Astrocyte of the spinal cord (primary cell): Measurements from ENCODE around the gene MVB12B.

Experiments
- DNase-seq: peaks from one replicate; pipeline ENCODE4 v3.0.0; 2011; ENCODE audit warnings: low read depth, low spot score
- H3K4me3 ChIP-seq: 2 replicates; pipeline ENCODE4 v1.5.1; 2011; ENCODE audit warnings: low read depth, mild to moderate bottlenecking, low read length, moderate library complexity
- in situ Hi-C: cut with HindIII; loops from 2 replicates; pipeline ENCODE4 v1.10.0; 2017; ENCODE audit warnings: low sequenced_read_pairs
- TF ChIP-seq, protein P1 (sequence below): IDR thresholded peaks from 2 replicates; pipeline ENCODE4 v1.5.1; 2012; ENCODE audit warnings: low read depth, mild to moderate bottlenecking, low read length, inconsistent platforms

Gene MVB12B

DNA sequence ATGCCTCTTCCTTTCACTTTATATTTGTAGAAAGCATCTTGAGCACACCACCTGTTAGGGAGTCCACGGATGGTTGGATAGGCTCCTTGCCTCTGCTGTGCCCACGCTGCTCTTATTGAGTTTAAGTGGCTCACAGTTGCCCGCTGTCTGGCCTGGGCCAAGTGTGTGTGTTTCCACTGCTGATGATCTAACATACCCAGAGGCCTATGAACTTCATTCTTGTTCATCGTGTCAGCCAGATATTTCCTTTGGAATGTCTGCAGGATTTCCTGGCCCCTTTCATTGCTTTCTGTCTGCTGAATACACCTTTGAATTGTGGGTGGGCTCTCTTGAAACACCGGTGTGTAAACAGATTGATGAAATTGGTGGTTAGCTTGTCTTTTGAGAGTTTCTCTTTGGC, 46.6 kb downstream of the MVB12B start:
- TF ChIP-seq, protein P1, sequence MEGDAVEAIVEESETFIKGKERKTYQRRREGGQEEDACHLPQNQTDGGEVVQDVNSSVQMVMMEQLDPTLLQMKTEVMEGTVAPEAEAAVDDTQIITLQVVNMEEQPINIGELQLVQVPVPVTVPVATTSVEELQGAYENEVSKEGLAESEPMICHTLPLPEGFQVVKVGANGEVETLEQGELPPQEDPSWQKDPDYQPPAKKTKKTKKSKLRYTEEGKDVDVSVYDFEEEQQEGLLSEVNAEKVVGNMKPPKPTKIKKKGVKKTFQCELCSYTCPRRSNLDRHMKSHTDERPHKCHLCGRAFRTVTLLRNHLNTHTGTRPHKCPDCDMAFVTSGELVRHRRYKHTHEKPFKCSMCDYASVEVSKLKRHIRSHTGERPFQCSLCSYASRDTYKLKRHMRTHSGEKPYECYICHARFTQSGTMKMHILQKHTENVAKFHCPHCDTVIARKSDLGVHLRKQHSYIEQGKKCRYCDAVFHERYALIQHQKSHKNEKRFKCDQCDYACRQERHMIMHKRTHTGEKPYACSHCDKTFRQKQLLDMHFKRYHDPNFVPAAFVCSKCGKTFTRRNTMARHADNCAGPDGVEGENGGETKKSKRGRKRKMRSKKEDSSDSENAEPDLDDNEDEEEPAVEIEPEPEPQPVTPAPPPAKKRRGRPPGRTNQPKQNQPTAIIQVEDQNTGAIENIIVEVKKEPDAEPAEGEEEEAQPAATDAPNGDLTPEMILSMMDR, result no peak
- in situ Hi-C loops, result no loop called here
- H3K4me3 ChIP-seq, result no peak overlapping the region
- peak; percentile 60 for DNase-seq

DNA sequence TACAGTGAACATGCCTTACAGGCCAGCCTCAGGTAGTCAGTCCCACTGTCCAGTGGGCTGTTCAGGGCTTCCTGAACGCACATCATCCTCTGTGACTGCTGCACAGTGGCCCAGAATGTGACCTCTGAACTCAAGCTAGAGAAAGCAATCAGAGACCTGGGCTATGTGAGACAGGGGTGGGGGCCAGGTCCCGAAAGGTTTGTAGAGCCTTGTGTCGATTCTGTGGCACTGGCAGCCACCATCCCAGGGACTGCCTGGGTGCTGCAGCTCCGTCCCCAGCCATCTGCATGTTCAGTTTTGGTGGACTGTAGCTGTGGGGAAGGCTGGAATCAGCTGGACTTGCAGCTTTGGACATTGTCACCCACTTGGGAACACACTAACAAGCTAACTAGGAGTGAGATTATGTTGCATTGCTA, 47.7 kb downstream of the MVB12B start:
- DNase-seq, result no peak
- in situ Hi-C loops, result no loop called here

DNA sequence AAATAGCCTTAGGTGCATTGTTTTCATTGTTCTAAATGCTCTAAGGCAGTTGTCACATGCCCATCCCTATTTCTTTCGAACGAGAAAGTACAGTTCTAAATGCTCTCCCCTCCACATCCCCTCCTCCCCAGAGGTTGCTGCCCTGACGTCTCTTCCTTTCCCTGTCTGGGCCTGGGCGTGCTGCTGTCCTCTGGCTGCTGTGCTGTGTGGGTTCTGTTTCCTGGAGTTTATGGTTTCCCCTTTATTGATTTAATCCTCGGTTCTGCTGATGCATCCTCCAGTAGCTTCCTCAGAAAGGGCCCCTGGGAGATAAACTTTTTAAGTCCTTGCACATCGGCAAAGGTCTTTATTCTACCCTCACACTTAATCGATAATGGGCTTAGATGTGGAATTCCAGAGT, 48.8 kb downstream of the MVB12B start:
- no peak overlapping the region for H3K4me3 ChIP-seq
- TF ChIP-seq, protein P1, result no peak
- in situ Hi-C loops, result no loop called here
- DNase-seq, result peak; percentile 55

More for the DNA sequence above, 47.7 kb downstream of the MVB12B start:
- TF ChIP-seq, protein P1, result no peak
- no peak overlapping the region for H3K4me3 ChIP-seq

DNA sequence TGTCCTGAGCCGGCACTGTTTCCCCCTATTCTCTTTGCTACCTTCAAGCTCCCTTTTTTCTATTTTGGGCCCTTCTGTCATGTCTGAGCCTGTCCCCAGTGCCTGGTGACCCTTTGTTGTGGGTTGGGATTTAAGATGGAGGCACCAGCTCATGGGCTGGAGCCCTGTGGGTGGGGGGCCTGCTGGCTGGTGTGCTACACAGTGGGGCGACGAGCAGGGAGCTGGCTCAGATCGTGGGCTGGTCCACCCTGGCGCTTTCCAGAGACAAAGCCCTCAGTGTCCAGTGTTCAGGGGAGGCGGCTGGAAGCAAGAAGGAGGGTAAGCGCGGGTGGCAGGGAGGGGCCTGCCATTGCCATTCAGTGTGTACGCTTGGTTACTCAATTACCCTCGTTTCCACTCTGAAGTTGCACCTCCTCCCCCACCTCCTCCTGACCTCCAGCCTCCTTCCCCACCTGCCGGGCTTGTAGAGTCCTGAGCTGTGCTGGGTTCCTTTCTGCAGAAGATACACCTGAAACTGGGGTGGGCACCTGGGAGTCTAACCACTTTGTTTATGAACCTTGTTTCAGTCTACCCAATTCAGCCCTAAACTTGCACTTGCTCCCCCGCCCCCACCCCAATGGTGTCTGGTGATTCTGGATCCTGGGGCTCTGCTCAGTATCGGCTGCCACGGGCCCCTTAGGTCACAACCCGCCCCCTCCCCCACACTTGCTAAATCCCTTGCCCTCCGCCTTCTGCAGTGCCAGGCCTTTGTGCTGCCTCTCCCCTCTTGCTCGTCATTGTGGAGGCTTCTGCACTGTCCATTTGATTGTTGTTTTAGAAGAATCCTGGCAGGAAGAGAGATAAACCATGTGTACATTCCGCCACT, 49.9 kb downstream of the MVB12B start:
- in situ Hi-C loops, result no loop called here
- TF ChIP-seq, protein P1, result no peak
- no peak overlapping the region for H3K4me3 ChIP-seq
- no peak for DNase-seq

DNA sequence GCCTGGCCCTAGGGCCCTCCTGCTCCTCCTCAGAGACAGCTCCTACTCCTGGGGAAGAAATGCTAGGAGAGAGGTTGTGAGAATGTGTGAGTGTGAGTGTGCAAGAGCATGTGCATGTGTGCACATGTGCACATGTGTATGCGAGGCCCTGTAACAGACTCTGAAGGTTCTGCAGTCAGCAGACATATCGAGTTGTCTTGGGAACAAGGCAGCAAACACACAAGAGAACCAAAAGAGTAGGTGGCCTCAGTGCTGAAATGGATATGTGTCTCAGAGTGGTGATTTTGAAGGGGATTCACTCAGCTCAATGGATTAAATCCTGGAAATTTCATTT, 50.5 kb downstream of the MVB12B start:
- DNase-seq, result no peak
- no peak overlapping the region for H3K4me3 ChIP-seq
- TF ChIP-seq, protein P1, result no peak
- in situ Hi-C loops, result no loop called here

DNA sequence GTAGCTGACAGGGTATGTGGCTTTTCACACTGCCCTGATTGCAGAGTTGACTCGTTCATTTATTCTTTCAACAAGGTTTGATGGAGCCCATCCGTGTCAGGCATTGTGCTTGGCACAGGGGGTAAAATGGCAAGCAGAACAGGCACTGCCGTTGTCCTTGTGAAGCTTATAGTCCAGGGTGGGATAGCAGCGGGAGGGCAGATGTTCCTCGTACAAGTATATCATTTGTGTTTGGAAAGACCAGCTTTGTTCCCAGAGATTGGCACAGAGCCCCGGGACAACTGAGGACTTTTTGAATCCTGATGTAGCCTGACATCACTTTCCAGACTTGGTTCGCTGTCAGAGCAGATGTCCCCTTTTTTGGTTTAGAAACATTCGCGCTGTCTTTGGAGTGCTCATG, 50.9 kb downstream of the MVB12B start:
- TF ChIP-seq, protein P1, result no peak
- DNase-seq, result no peak
- in situ Hi-C loops, result no loop called here
- no peak overlapping the region for H3K4me3 ChIP-seq
